DMS114 treated with DMSO at 0.1 percent for 48 hours (cell line): ENCODE data around the gene RYR1.
"Not testable (repeated sequence)": the region's sequence is repeated elsewhere in the genome, so short reads cannot be mapped to it uniquely, and the experiment has no call there.

Experiments used
- DNase-seq: peaks from one replicate; lab custom pipeline; 2025; ENCODE audit not compliant: unreplicated experiment; lab: John Stamatoyannopoulos, UW

Gene RYR1

GRCh38 chr19:38455031-38455430, 21.5 kb downstream of the RYR1 start:
- no peak for DNase-seq

GRCh38 chr19:38457202-38457601, 23.7 kb downstream of the RYR1 start:
- DNase-seq: no peak

GRCh38 chr19:38457690-38458405, 24.4 kb downstream of the RYR1 start:
- no peak for DNase-seq

- no peak for DNase-seq
Measured at GRCh38 chr19:38458991-38459390, 25.5 kb downstream of the RYR1 start.

GRCh38 chr19:38463365-38463764, 29.9 kb downstream of the RYR1 start:
- DNase-seq: no peak

GRCh38 chr19:38464421-38465082, 31.1 kb downstream of the RYR1 start:
- DNase-seq: no peak

- DNase-seq: no peak
Measured at GRCh38 chr19:38466050-38466449, 32.6 kb downstream of the RYR1 start.

- DNase-seq: no peak
Measured at GRCh38 chr19:38467541-38468525, 34.3 kb downstream of the RYR1 start.

- DNase-seq: no peak
Measured at GRCh38 chr19:38469151-38469550, 35.7 kb downstream of the RYR1 start.

GRCh38 chr19:38470788-38471480, 37.4 kb downstream of the RYR1 start:
- no peak for DNase-seq

- not testable (repeated sequence) for DNase-seq
Measured at GRCh38 chr19:38472725-38473124, 39.2 kb downstream of the RYR1 start.

GRCh38 chr19:38473201-38473600, 39.7 kb downstream of the RYR1 start:
- DNase-seq: no peak

- DNase-seq: no peak
Measured at GRCh38 chr19:38475176-38475575, 41.7 kb downstream of the RYR1 start.

- peak; percentile 61 for DNase-seq
Measured at GRCh38 chr19:38478273-38478971, 44.9 kb downstream of the RYR1 start.

GRCh38 chr19:38482496-38482895, 49.0 kb downstream of the RYR1 start:
- DNase-seq: no peak

GRCh38 chr19:38483016-38483630, 49.6 kb downstream of the RYR1 start:
- no peak for DNase-seq

- DNase-seq: no peak
Measured at GRCh38 chr19:38484747-38485146, 51.3 kb downstream of the RYR1 start.

- DNase-seq: no peak
Measured at GRCh38 chr19:38485541-38486285, 52.2 kb downstream of the RYR1 start.

- DNase-seq: no peak
Measured at GRCh38 chr19:38486731-38487336, 53.3 kb downstream of the RYR1 start.
